GM21576 (cell line): ENCODE data around the gene BRD4.

Experiments used
- ATAC-seq: cut with Tn5 transposase; IDR thresholded peaks from one replicate; pipeline ENCODE4 v1.9.1; 2021; ENCODE audit warnings: mild to moderate bottlenecking, moderate library complexity; ENCODE audit not compliant: unreplicated experiment

BRD4 gene

DNA sequence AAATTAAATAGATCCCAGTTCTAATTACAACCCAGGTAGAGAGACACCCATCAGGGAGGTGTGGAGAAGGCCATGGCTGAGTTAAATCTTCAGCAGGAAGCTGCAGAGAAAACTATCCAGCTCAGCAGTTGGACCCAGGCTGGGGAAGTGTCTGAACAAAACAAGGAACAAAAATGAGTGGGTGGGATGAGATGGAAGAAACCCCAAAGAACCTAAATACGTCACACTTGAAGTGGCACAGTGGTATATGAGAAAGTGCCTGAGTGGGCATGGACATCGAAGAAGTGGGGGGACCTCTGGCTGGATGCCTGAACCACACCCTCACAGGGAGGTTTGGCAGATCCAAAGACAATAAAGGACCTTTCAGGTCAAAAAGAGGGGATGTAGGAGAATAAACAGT is 96.6 kb downstream of the BRD4 start:
- ATAC-seq, result no peak

DNA sequence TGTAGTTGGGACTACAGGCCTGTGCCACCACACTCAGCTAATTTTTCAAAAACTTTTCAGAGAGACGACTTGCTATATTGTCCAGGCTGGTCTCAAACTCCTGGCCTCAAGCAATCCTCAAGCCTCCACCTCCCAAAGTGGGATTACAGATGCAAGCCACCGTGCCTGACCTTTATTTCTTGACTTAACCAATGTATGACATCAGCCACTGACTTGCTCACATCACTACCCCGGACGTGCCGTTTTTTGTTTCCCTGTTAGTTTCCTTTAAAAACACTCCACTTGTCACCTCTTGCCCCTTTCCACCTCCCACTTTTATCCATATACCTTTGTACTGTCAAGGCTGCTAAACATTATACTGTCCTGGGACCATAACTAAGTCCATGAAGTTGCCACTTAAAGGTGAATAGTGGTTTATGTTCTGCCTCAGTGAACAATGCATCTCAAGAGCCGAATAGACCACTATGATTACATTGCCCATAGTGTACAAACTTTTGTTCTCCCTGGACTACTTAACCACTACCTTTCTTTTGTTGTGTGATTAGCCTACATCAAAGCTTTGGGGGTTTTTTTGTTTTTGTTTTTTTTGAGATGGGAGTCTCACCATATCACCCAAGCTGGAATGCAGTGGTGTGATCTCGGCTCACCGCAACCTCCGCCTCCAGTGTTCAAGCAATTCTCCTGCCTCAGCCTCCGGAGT is 97.8 kb downstream of the BRD4 start:
- ATAC-seq, result no peak

DNA sequence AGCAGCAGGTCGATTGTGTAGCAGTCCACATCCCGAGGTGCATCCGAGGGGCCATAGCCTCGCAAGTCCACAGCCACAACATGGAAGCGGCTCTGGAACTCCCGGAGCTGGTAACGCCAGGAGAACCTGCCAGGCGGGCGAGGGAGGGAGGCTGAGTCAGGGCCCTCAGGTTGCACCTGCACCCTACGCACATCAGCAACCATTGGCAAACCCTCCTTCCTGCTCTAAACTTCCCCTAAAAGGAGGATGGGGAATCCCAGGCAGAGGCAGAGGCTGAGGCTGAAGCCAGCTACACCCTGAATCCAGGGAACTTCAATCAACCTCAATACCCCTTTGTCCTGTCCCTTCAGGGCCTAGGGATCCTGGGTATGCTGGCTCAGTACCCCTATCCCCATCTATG is 101.1 kb downstream of the BRD4 start:
- no peak for ATAC-seq

DNA sequence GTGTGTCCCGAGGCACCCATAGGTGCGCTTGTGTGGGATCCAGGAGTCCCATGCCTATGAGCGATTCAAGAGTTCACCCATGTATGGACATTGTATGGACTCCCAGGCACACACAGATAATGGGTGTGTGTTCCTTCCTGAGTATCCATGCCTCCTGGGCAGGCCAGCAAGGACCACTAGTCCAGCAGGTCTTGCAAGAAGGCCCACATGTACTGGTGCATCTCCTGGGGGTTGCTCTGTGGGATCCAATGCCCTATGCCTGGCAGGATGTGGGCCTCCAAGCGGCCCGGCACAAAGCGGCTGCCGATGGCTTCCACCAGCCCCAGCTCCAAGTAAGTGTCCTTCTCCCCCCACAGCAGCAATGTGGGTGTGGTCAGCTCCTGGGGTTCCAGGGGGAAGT is 105.1 kb downstream of the BRD4 start:
- no peak for ATAC-seq

DNA sequence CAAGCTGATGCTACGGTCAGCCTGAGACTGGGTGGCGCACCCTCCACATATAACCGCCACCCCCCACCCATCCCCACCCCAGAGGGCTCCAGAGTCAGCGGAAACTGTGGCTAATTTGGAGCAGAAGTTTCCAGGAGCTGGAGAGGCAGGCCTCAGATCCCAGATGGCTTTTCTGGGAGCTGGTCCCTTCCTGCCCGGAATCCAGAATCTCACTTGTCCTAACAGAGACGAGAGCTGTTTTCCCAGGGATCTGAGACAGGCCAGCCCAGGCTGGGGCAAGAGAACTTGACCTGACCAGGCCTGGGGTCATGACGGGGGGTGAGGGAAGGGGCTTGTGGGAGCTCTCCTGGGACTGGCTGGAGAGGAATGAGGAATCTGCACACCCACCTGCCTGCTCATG is 106.6 kb downstream of the BRD4 start:
- ATAC-seq, result no peak

DNA sequence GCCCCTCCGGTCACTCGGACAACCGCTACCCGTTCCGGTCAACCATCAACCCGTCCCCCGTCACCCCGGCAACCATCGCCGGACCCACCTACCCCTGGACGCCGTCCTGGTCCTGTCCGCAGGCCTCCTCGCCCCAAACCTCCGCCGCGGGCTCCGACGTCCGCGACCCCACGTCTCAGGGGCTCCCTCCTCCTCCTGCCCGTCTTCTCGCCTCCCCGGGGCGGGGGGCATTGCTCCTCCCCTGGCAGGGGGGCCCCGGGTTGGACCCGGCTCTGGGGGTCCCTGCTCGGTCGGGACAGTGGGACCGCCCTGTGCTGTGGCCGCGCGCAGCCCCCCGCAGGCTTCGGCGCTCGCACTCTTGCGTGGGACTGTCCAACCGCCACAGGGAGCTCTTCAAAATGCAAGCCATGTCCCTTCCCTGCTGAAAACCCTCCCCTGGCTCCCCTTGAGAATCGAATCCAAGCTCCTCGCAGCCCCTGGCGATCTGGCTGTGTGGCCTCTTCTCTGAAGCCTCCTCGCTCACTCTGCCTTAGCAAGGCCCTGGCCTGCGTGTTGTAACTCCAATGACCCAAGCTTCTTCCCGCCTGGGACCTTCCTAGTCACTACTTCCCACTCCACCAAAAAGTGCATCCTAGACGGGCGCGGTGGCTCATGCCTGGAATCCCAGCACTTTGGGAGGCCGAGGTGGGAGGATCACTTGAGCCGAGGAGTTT is 108.5 kb downstream of the BRD4 start:
- ATAC-seq, result no peak

DNA sequence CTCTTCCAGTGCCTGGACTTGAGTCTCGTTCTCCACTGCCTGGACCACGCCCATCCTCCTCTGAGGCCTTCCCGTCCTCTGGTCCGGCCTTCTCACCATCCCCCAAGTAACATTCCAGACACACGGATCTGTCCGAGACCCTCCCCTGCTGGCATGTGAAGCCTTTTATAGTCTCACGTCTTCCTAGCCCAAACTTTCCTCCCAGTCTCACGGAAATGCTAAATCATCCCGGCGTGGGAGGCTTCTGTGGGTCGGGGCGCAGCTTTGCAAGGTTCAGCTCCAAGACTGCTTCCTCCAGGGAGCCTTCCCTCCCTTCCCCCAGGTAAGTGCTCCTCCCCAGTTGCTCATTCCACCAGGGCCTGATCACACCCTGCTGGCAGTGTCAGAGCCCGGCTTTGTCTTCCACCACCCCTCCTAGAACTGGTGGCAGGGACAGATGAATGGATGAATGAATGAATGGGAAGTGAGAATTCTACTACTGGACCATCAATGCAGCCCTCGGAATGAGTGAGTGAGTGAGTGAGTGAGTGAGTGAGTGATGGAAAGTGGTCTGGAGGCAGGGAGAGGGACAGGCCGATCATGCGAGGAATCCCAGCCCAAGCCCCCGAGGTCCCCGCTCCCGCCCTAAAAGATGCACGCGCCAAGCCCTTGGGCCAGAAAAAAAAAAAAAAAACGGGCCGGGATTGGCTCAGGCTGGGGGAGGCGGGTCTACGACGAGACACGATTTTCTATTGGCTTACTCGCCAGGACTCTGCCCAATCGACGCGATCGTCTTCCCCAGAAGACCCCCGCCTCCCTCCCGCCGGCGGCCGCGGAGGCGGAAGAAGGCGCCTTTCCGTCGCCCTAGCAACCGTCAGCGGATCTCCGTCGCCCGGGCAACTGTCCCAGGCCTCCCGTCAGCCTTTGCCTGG is 109.3 kb downstream of the BRD4 start:
- no peak for ATAC-seq

DNA sequence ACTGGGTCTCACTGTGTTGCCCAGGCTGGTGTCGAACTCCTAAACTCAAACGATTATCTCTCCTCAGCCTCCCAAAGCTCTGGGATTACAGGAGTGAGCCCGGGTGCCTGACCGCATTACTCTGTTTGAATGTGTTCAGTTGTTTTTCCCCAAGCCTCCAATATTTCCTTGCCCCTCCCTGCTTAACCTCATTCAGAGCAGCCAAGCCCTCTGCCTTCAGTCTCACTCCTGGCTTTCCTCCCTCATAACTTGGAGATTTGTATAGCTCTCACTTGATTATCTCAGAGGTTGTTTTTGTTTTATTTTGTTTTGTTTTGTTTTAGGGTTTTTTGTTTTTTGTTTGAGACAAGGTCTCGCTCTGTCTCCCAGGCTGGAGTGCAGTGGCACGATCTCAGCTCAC is 111.5 kb downstream of the BRD4 start:
- ATAC-seq, result no peak

DNA sequence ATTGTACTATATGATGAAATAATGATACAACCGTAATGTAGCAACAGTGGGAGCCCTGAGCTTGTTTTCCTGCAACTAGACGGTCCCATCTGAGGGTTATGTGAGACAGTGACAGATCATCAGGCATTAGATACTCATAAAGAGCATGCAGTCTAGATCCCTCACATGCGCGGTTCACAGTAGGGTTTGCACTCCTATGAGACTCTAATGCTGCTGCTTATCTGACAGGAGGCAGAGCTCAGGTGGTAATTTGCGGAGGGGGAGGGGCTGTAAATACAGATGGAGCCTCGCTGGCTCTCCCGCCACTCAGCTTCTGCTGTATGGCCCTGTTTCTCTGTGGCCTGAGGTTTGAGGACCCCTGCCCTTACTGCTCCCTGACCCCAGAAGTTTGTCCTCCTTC is 113.8 kb downstream of the BRD4 start:
- ATAC-seq, result no peak

DNA sequence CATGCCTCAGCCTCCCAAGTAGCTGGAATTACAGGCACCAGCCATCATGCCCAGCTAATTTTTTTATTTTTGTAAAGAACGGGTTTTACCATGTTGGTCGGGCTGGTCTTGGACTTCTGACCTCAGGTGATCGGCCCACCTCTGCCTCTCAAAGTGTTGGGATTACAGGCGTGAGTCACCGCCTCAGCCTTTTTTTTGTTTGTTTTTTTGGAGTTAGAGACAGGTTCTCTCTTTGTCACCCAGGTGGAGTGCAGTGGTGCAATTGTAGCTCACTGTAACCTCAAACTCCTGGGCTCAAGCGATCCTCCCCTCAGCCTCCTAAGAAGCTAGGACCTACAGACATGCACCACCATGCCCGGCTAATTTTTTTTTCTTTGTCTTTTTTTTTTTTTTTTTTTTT is 116.0 kb downstream of the BRD4 start:
- ATAC-seq, result no peak

DNA sequence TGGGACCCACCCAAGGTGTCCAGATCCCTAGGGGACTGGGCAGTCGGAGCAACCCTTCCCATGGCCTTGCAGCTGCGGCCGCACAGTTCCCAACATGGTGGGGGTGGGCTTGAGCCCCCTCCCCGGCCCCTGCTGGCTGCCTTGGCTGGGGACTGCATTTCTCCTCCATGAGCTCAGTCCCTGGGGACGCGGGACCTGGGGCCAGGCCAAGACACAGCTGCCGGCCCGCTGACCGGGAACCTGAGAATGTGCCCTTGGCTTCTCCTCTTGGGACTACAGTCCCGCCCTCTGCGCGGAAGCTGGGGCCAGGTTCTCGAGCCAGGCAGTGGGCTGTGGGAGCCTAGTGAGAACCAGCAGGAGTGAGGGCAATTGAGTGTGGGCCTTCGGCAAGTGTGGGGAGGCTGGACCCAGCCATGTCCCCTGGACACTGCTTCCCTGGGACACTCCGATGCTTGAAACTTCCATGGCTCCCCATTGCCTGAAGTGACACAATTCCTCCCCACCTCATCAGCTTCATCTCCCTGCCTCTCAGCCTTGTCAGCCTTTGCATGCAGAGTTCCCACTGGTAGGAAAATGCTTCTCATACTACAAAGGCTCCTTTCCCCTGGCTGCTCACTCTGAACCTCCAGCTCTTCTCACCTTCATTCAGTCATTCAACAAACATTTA is 118.5 kb downstream of the BRD4 start:
- ATAC-seq, result no peak

DNA sequence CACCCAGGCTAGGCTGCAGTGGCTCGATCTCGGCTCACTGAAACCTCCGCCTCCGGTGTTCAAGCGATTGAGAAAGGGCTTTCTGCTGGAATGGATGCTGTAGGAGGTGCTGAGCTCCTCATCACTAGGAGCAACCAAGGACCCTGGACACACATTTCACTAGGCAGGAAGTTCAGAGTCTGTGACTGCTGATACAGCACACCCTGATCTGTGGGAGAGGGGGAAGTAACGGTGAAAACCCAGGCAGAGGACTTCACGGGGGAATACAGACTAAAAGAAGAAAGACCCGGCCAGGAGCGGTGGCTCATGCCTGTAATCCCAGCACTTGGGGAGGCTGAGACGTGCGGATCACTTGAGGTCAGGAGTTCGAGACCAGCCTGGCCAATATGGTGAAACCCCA is 119.6 kb downstream of the BRD4 start:
- ATAC-seq, result no peak

DNA sequence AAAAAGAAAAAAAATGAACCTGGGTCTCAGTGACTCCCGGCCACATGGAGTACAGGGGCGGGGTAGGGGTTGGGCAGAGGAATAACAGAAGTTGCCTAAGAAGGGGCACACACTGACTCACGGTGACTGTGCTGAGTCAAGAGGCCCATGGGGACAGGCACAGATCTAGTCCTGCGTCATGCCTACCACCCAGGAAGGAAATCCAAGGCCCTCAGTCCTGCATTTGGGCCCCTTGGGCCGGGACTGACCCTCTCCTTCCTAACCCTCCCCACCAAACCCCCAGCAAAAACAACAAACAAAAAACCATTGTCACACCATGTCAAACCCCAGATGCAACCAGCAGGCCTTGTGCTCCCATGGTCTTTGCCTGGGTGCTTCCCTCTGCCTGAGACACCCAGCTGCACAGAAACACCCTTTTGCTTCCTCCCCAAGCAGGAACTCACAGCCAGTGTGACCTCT is 122.0 kb downstream of the BRD4 start:
- ATAC-seq, result no peak

DNA sequence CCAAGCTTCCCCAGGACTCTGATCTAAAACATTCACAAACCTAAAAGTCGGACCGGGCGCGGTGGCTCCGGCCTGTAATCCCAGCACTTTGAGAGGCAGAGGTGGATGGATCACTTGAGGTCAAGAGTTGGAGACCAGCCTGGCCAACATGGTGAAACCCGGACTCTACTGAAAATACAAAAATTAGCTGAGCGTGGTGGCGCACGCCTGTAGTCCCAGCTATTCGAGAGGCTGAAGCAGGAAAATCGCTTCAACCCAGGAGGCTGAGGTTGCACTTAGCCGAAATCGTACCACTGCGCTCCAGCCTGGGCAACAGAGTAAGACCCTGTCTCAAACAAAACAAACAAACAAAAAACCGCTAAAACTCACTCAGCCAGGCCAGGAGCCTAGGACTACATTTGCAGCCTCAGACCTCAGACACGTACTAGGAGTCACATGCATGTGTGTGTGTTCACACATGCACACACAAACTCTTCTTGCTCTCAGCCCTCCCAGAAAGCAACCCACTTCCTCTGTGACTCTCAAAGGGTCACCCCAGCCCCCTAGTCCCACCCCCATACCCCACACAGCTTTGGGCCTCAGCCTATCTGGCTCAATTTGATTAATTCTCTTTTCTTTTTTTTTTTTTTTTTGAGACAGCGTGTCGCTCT is 130.8 kb downstream of the BRD4 start:
- no peak for ATAC-seq

DNA sequence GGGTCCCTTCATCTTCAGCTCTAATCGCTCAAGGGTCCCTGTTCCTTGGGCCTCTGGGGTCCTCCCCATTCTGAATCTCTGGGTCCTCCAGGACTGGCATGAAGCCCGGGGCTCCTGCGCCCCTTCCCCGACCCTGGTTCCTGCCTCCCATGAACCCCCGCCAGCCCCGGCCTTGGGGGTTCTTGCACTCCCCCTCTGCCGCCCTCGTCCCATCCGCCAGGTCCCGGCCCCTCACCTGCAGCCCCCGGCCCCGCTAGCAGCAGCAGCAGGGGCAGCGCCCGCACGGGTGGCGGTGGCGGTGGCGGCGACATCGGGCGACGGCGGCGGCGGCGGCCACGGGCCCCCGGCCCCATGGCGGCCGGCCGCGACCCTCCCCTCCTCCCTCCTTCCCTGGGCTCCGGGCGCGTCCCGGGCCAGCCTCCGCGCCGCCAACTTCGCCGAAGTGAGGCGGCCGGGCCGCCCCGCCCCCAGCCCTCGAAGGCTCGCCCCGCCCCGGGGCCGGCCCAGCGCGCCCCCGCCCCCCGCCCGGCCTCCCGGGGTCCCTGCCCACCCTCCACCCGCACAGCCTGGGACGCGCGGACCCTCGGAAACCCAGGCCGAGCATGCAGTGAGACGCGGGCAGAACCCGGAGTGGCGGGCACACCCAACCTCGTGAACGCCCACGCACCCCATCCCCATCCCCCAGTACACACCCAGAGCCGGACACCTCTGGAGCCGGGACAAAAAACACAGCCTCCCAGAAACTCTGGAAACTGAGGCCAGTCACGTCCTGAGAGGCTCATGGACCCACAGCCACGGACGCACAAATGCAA is 131.6 kb downstream of the BRD4 start, which contains the start of gene NOTCH3:
Gene NOTCH3, minus strand, starts transcription at position 443 of the 812 bp plus-strand sequence. Its CDS starts 90 bp downstream, at position 353.
- no peak for ATAC-seq

DNA sequence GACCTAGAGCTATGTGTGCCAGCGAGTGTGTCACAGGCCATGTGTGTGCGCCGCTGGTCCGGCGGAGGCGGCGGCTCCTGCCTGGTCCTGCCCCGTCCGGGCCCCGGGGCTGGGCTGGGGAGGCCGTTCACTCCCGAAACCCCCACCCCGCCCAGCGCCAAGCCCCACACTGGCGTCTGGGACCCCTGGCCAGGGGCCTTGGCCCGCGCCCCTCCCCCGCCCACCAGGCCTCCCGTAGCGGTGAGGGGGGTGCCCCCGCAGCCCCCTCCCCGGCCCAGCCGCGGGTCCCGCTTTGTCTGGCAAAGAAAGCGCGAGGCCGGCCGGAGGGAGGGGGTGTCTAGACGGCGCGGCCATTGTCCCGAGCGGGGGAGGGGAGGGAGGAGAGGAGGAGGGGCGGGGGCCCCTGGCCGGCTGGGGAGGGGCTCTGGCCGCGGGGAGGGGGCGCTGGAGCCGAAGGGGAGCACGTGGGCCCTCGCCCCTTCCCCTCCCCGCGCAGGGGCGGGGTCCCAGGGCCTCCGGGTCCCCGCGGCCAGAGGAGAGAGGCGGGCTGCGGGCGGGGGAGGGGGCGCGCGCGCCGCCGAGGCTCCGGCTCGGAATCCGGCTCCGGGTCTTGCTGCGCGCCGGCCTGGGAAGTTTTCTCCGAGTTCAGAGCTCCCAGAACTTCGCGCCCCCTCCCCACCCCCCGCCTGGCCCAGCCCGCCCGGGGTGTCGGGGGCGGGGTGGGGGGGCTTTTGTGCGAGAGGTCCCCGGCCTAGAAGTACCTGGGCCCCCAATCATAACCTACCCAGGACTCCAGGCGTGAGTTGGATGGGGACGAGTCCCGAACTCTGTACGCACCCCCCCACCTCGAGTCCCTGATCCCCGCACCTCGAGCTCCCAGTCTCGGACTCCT is 132.4 kb downstream of the BRD4 start:
- no peak for ATAC-seq

DNA sequence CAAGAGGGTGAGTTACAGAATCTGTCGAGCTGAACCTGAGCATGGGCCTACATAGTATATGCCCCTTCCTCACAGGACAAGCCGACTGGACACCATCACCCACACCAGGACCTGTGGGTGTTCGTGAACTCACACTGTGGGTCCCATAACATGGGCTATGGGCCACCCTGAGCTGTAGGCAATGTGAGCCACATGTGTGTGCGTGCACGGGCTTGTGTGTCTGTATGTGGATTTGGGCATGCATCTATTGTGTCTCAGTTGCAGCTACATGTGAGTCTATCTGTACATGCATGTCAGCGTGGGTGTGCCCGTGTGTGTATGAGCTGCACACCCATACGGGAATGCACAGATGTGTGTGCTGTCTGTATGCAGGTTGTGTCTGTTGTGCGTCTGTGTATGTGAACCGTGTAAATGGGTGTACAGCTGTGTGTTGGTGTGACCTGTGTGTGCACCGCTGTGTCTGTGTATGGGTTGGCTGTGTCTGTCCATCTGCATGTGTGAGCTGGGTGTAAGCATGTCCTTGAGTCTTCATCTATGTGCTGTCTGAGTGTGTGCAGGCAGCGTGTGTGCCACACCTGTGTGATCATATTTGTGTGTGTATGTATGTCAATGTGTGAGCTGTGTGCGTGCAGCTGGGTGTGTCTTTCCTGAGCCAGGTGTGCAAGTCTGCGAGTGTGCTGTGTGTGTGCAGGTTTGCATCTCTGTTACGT is 133.2 kb downstream of the BRD4 start:
- ATAC-seq, result no peak

DNA sequence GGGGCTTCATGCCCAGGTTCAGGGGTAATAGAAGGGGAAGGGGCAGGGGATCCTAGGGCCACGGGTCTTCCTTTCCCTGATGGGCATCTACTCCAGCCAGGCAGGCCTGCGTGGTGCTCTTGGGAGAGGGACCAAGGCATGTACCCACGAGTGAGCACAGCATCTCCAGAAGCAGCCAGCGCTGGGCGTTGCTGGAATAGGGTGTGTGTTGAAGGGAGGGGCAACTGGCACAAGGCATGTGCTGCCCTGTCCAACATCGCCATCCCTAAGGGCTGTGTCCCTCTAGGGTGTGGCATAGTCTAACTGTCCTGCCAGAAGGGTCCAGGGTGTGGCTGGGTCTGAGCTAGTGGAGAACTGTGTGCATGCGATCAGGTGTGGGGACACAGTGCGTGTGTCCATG is 134.4 kb downstream of the BRD4 start:
- ATAC-seq, result no peak
